Measurements from ENCODE around the gene DEXI.

DNA sequence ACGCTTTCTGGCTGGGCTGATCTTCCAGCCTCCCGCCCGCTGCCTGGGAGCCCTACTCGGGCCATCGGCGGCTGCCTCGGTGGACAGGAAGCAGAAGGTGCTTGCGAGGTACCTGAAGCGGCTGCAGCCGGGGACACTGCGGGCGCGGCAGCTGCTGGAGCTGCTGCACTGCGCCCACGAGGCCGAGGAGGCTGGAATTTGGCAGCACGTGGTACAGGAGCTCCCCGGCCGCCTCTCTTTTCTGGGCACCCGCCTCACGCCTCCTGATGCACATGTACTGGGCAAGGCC, 34.6 kb downstream of the DEXI start:
- TF ChIP-seq BHLHE40 (IDR thresholded peaks at IDR 0.05; ENCODE audit: borderline replicate concordance) = no peak
- no peak for TF ChIP-seq FOXM1 (IDR thresholded peaks at IDR 0.05; ENCODE audit: borderline replicate concordance)
- TF ChIP-seq NFRKB (IDR thresholded peaks at IDR 0.05) = no peak
- TF ChIP-seq FOXK2 (IDR thresholded peaks at IDR 0.05) = no peak
- TF ChIP-seq ARNT (IDR thresholded peaks at IDR 0.05) = no peak
- TF ChIP-seq HDGF (IDR thresholded peaks at IDR 0.05; ENCODE audit: borderline replicate concordance) = no peak
- TF ChIP-seq FOXA1 (IDR thresholded peaks at IDR 0.05) = no peak
- TF ChIP-seq SP1 (IDR thresholded peaks at IDR 0.05) = no peak
- no peak for TF ChIP-seq SUZ12 (IDR thresholded peaks at IDR 0.05)
- no peak for TF ChIP-seq LEF1 (IDR thresholded peaks at IDR 0.05; ENCODE audit: borderline replicate concordance)
- no peak for TF ChIP-seq PKNOX1 (IDR thresholded peaks at IDR 0.05)
